Endodermal cell (in vitro differentiated cells): ENCODE data around the gene MCL1. TPM values are rescaled to one million over a fixed set of nuclear protein-coding genes. Genes with fewer than 3 reads are reported as not detected.
"Not testable (repeated sequence)": the region's sequence is repeated elsewhere in the genome, so short reads cannot be mapped to it uniquely, and the experiment has no call there.

Source experiments
- DNase-seq: peaks from one replicate; pipeline ENCODE4 v3.0.0-alpha.2; 2017
- H3K27ac ChIP-seq: 2 replicates; pipeline ENCODE4 v1.5.1; 2013; ENCODE audit warnings: mild to moderate bottlenecking, low read depth, low read length, moderate library complexity
- H3K27me3 ChIP-seq: 2 replicates; pipeline ENCODE4 v1.6.1; 2013; ENCODE audit warnings: mild to moderate bottlenecking, low read length, moderate library complexity; ENCODE audit not compliant: insufficient read depth, control insufficient read depth, poor library complexity, severe bottlenecking
- H3K36me3 ChIP-seq: 2 replicates; pipeline ENCODE4 v1.7.0; 2013; ENCODE audit warnings: mild to moderate bottlenecking, low read length, moderate library complexity; ENCODE audit not compliant: control insufficient read depth, insufficient read depth
- H3K4me1 ChIP-seq: one replicate; pipeline ENCODE4 v1.7.0; 2013; ENCODE audit warnings: low read length; ENCODE audit not compliant: control insufficient read depth, insufficient read depth
- H3K4me3 ChIP-seq: 2 replicates; pipeline ENCODE4 v1.5.1; 2013; ENCODE audit warnings: mild to moderate bottlenecking, low read length, moderate library complexity
- H3K9ac ChIP-seq: 2 replicates; pipeline ENCODE4 v1.6.1; 2013; ENCODE audit warnings: mild to moderate bottlenecking, low read length, moderate library complexity; ENCODE audit not compliant: poor library complexity, severe bottlenecking; ENCODE audit errors: extremely low read depth
- H3K9me3 ChIP-seq: 2 replicates; pipeline ENCODE4 v1.6.1; 2013; ENCODE audit warnings: mild to moderate bottlenecking, low read length, moderate library complexity; ENCODE audit not compliant: control insufficient read depth
- H3K27ac Mint-ChIP-seq: 2 replicates; pipeline ENCODE4 v1.8.0; 2020; ENCODE audit warnings: mixed read lengths
- H3K27me3 Mint-ChIP-seq: 2 replicates; pipeline ENCODE4 v1.8.0; 2021; ENCODE audit warnings: mild to moderate bottlenecking, mixed read lengths; ENCODE audit not compliant: insufficient read depth
- H3K36me3 Mint-ChIP-seq: 2 replicates; pipeline ENCODE4 v1.8.0; 2020; ENCODE audit warnings: low read depth, mixed read lengths
- H3K4me1 Mint-ChIP-seq: 2 replicates; pipeline ENCODE4 v1.8.0; 2020; ENCODE audit warnings: mixed read lengths
- H3K4me3 Mint-ChIP-seq: 2 replicates; pipeline ENCODE4 v1.8.0; 2020; ENCODE audit warnings: mild to moderate bottlenecking, moderate library complexity, mixed read lengths
- H3K9me3 Mint-ChIP-seq: 2 replicates; pipeline ENCODE4 v1.8.0; 2020; ENCODE audit warnings: mild to moderate bottlenecking, mixed read lengths
- WGBS, 2 experiments: methylation state at CpG; one replicate each; pipeline versions ENCODE4 v1.1.5 to v1.1.7; 2013; ENCODE audit warnings: missing lambda C conversion rate in 2 of 2, mixed read lengths in 1 of 2; ENCODE audit not compliant: insufficient coverage in 1 of 2, insufficient read length in 1 of 2; 5-methylcytosine and 5-hydroxymethylcytosine counted together
- total RNA-seq, 2 donors: library from RNA; stranded (reverse); fragmentation: NEBNext Ultra II Directional in 1 of 2; extraction: Animal tissue kit (Norgen Biotek cat#: 25700) in 1 of 2; gene quantifications; 2 replicates in 1 of 2; 3 replicates in 1 of 2; pipeline ENCODE4 v1.2.1, GENCODE V29; 2021
- TF ChIP-seq, protein P1 (sequence below): fragments of 200-600 bp; sonication (generic); conservative IDR thresholded peaks from 2 replicates; pipeline ENCODE4 v1.5.0; 2021; ENCODE audit warnings: antibody characterized with exemption, mild to moderate bottlenecking

MCL1 gene
- total RNA-seq, 2 donors from 2014 or later = 133 to 173 TPM

DNA sequence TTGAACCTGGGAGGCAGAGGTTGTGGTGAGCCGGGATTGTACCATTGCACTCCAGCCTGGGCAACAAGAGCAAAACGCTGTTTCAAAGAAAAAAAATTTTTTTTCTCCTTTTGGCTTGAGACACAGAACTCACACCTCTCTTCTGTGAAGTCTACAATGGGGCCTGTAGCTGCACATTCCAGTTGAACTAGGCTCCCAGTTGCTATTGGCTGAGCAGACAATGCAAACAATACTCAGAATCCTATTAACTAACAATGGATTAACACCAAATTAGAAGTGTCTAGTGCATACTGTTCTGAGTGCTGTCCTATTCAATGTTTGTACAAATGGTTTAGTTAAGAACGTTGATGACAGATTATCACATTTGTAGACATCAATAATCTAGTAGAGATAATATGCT, 17.6 kb upstream of the MCL1 start:
- H3K27me3 Mint-ChIP-seq = no peaks in the 10 kb centered on the region
- H3K9ac ChIP-seq = no peak overlapping the region
- H3K27ac Mint-ChIP-seq = no peak overlapping the region
- WGBS, 2 experiments = 77 to 87% methylated on average over 3 of the region's 3 CpGs
- no peak overlapping the region for H3K4me3 ChIP-seq
- H3K9me3 ChIP-seq = peaks cover 6% of the 10 kb centered on the region
- peaks cover 17% of the 10 kb centered on the region for H3K9me3 Mint-ChIP-seq
- H3K4me3 Mint-ChIP-seq = no peak overlapping the region
- H3K4me1 Mint-ChIP-seq = peaks cover 6% of the 10 kb centered on the region
- H3K27ac ChIP-seq = no peak overlapping the region
- peaks cover 6% of the 10 kb centered on the region for H3K36me3 ChIP-seq
- no peaks in the 10 kb centered on the region for H3K27me3 ChIP-seq
- peak; percentile 35 for DNase-seq
- TF ChIP-seq, protein P1, sequence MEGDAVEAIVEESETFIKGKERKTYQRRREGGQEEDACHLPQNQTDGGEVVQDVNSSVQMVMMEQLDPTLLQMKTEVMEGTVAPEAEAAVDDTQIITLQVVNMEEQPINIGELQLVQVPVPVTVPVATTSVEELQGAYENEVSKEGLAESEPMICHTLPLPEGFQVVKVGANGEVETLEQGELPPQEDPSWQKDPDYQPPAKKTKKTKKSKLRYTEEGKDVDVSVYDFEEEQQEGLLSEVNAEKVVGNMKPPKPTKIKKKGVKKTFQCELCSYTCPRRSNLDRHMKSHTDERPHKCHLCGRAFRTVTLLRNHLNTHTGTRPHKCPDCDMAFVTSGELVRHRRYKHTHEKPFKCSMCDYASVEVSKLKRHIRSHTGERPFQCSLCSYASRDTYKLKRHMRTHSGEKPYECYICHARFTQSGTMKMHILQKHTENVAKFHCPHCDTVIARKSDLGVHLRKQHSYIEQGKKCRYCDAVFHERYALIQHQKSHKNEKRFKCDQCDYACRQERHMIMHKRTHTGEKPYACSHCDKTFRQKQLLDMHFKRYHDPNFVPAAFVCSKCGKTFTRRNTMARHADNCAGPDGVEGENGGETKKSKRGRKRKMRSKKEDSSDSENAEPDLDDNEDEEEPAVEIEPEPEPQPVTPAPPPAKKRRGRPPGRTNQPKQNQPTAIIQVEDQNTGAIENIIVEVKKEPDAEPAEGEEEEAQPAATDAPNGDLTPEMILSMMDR = no peak
- H3K4me1 ChIP-seq = no peaks in the 10 kb centered on the region
- peaks cover 38% of the 10 kb centered on the region for H3K36me3 Mint-ChIP-seq

DNA sequence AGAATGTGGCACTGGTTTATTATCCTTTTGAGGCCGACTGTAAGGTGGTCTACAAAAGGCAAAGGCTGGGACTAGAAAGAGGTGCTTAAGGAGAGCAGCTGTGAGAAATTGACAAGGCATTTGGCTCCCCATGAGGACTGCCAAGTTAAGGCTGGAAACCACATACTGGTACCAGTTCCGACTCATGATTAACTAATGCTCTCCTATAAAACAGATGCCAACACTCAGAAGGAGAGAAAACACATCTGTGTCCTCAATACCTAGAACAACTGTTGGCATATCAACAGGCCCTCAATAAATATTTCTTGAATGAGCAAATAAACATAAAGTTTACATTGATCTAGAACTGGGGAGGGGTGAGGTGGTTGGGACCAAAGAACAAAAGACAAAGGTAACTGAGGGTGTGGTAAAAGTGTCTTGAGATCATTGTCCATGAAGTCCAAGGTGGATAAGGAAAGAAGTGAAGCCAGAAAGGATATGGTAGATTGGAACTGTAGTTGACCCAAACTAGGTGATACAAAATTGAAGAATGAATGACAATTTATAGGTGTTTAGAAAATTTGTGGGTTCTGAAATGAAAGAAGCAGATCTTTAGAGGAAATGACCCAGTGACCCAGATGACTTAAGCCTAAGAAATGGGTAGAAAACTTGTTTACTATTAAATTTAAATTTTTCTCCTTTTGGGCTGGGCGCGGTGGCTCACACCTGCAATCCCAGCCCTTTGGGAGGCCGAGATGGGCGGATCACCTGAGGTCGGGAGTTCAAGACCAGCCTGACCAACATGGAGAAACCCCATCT, 16.9 kb upstream of the MCL1 start:
- H3K27me3 Mint-ChIP-seq = no peaks in the 10 kb centered on the region
- WGBS, 2 experiments = 92 to 98% methylated on average over 6 to 7 of the region's 7 CpGs
- TF ChIP-seq, protein P1 = no peak

DNA sequence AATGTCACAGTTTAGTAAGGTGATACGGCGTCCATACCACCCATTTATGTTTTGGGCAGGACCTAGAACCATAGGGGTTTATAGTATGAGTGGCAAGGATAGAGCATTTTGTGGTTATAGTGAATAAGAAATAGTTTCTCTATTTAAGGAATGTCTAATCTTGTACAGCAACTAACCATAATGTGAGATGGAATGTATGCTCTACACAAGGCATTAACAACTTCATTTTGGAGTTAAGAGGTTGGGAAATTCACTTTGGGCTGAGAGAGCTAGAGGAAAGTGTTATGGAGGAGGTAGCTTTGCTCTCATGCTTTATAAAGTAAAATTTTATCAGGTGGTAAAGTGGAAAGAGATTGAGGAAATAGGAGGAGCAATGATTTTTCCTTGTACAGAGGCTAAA, 3.0 kb upstream of the MCL1 start:
- TF ChIP-seq, protein P1 = no peak
- no peak overlapping the region for H3K9ac ChIP-seq
- Mint-ChIP-seq H3K27ac (no peak overlapping the region), H3K36me3 (peaks cover 28% of the 10 kb centered on the region), H3K27me3 (no peaks in the 10 kb centered on the region), H3K4me3 (no peak overlapping the region), H3K4me1 (no peaks in the 10 kb centered on the region), H3K9me3 (no peaks in the 10 kb centered on the region)
- no peak for DNase-seq
- H3K9me3 ChIP-seq = no peaks in the 10 kb centered on the region
- no peak overlapping the region for H3K4me3 ChIP-seq
- H3K36me3 ChIP-seq = peaks cover 16% of the 10 kb centered on the region
- 93 to 100% methylated on average over 2 of the region's 2 CpGs for WGBS, 2 experiments
- H3K27ac ChIP-seq = no peak overlapping the region
- H3K27me3 ChIP-seq = no peaks in the 10 kb centered on the region
- H3K4me1 ChIP-seq = no peaks in the 10 kb centered on the region

More for the DNA sequence above, 16.9 kb upstream of the MCL1 start:
- H3K27ac Mint-ChIP-seq = no peak overlapping the region
- no peaks in the 10 kb centered on the region for H3K27me3 ChIP-seq
- H3K27ac ChIP-seq = no peak overlapping the region
- no peak overlapping the region for H3K4me3 Mint-ChIP-seq
- no peaks in the 10 kb centered on the region for H3K4me1 ChIP-seq
- peaks cover 40% of the 10 kb centered on the region for H3K36me3 Mint-ChIP-seq
- peaks cover 6% of the 10 kb centered on the region for H3K4me1 Mint-ChIP-seq
- peaks cover 6% of the 10 kb centered on the region for H3K9me3 ChIP-seq
- no peak overlapping the region for H3K9ac ChIP-seq
- H3K4me3 ChIP-seq = no peak overlapping the region
- peaks cover 6% of the 10 kb centered on the region for H3K36me3 ChIP-seq
- H3K9me3 Mint-ChIP-seq = peaks cover 17% of the 10 kb centered on the region
- no peak for DNase-seq

DNA sequence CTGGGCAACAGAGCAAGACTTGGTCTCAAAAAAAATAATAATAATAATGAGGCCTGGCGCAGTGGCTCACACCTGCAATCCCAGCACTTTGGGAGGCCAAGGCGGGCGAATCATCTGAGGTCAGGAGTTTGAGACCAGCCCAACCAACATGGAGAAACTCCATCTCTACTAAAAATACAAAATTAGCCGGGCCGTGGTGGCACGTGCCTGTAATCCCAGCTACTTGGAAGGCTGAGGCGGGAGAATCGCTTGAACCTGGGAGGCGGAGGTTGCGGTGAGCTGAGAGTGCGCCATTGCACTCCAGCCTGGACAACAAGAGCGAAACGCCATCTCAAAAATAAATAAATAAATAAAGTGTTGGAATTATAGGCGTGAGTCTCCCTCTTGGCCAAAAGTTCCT, 2.6 kb upstream of the MCL1 start:
- not testable (repeated sequence) for H3K4me3 ChIP-seq, H3K9me3 Mint-ChIP-seq, H3K4me1 Mint-ChIP-seq, H3K9me3 ChIP-seq, H3K27me3 Mint-ChIP-seq, H3K9ac ChIP-seq, DNase-seq, H3K27me3 ChIP-seq, H3K27ac Mint-ChIP-seq, H3K27ac ChIP-seq, H3K4me1 ChIP-seq, H3K4me3 Mint-ChIP-seq
- 94 to 98% methylated on average over 7 to 14 of the region's 14 CpGs for WGBS, 2 experiments
- H3K36me3 ChIP-seq = peaks cover 20% of the 10 kb centered on the region
- H3K36me3 Mint-ChIP-seq = peaks cover 32% of the 10 kb centered on the region

DNA sequence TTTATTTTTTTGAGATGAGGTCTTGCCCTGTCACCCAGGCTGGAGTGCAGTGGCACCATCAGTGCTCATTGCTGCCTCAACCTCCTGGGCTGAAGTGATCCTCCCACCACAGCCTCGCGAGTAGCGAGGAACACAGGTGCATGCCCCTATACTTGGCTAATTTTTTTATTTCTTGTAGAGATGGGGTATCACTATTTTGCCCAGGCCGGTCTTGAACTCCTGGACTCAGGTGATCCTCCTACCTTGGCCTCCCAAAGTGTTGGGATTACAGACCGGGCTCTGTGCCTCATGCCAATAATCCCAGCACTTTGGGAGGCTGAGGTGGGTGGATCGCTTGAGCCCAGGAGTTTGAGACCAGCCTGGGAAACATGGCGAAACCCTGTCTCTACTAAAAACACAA, 2.0 kb upstream of the MCL1 start:
- H3K9me3 ChIP-seq = not testable (repeated sequence)
- WGBS, 2 experiments = 100% methylated on average over 1 to 7 of the region's 7 CpGs

More for the DNA sequence above, 2.0 kb upstream of the MCL1 start:
- H3K27ac Mint-ChIP-seq, H3K9ac ChIP-seq, H3K27me3 Mint-ChIP-seq, H3K4me3 Mint-ChIP-seq, H3K4me3 ChIP-seq, H3K4me1 ChIP-seq, DNase-seq, H3K9me3 Mint-ChIP-seq, H3K27me3 ChIP-seq, H3K27ac ChIP-seq, H3K4me1 Mint-ChIP-seq: not testable (repeated sequence)
- H3K36me3 ChIP-seq = peaks cover 25% of the 10 kb centered on the region
- H3K36me3 Mint-ChIP-seq = peaks cover 37% of the 10 kb centered on the region
